ENCODE data around the gene TYW1.

TYW1 gene

GRCh38 chr7:66953044-66953427 is 43.6 kb upstream of the TYW1 start:
- no peak overlapping the region for H3K4me3 Mint-ChIP-seq
- H3K27me3 Mint-ChIP-seq (ENCODE audit: low read depth): no peaks in the 10 kb centered on the region
- H3K27ac Mint-ChIP-seq: no peak overlapping the region
- no peak for TF ChIP-seq CTCF (IDR thresholded peaks at IDR 0.05; ENCODE audit: unreplicated experiment in 3 of 3)
- no peaks in the 10 kb centered on the region for H3K4me1 Mint-ChIP-seq
- H3K36me3 Mint-ChIP-seq (ENCODE audit: low read depth): peaks cover 59% of the 10 kb centered on the region
- H3K9me3 Mint-ChIP-seq: no peaks in the 10 kb centered on the region

GRCh38 chr7:66957595-66958290 is 38.9 kb upstream of the TYW1 start:
- no peak overlapping the region for H3K27ac Mint-ChIP-seq
- no peaks in the 10 kb centered on the region for H3K4me1 Mint-ChIP-seq
- no peak overlapping the region for H3K4me3 Mint-ChIP-seq
- no peak for TF ChIP-seq CTCF (IDR thresholded peaks at IDR 0.05; ENCODE audit: unreplicated experiment in 3 of 3)
- H3K9me3 Mint-ChIP-seq: no peaks in the 10 kb centered on the region
- H3K27me3 Mint-ChIP-seq (ENCODE audit: low read depth): no peaks in the 10 kb centered on the region
- peaks cover 40% of the 10 kb centered on the region for H3K36me3 Mint-ChIP-seq (ENCODE audit: low read depth)

GRCh38 chr7:66958538-66959350 is 37.9 kb upstream of the TYW1 start:
- Mint-ChIP-seq H3K4me1 (no peaks in the 10 kb centered on the region), H3K27me3 (ENCODE audit: low read depth) (no peaks in the 10 kb centered on the region), H3K9me3 (no peaks in the 10 kb centered on the region), H3K4me3 (no peak overlapping the region), H3K27ac (no peak overlapping the region), H3K36me3 (ENCODE audit: low read depth) (peaks cover 36% of the 10 kb centered on the region)
- TF ChIP-seq CTCF (IDR thresholded peaks at IDR 0.05; ENCODE audit: unreplicated experiment in 3 of 3): no peak

GRCh38 chr7:66960192-66960591 is 36.4 kb upstream of the TYW1 start:
- H3K27me3 Mint-ChIP-seq (ENCODE audit: low read depth): no peaks in the 10 kb centered on the region
- peaks cover 4% of the 10 kb centered on the region for H3K9me3 Mint-ChIP-seq
- H3K36me3 Mint-ChIP-seq (ENCODE audit: low read depth): peaks cover 37% of the 10 kb centered on the region
- H3K4me1 Mint-ChIP-seq: no peaks in the 10 kb centered on the region
- no peak overlapping the region for H3K27ac Mint-ChIP-seq
- TF ChIP-seq CTCF (IDR thresholded peaks at IDR 0.05; ENCODE audit: unreplicated experiment in 3 of 3): no peak
- no peak overlapping the region for H3K4me3 Mint-ChIP-seq

- Mint-ChIP-seq H3K36me3 (ENCODE audit: low read depth) (peaks cover 32% of the 10 kb centered on the region), H3K9me3 (peaks cover 4% of the 10 kb centered on the region), H3K27me3 (ENCODE audit: low read depth) (no peaks in the 10 kb centered on the region), H3K4me1 (no peaks in the 10 kb centered on the region), H3K27ac (no peak overlapping the region), H3K4me3 (no peak overlapping the region)
- TF ChIP-seq CTCF (IDR thresholded peaks at IDR 0.05; ENCODE audit: unreplicated experiment in 3 of 3): no peak
Measured at GRCh38 chr7:66961096-66961495, 35.5 kb upstream of the TYW1 start.
